Gastrocnemius medialis (tissue), 4 donors: Measurements from ENCODE around the gene GCK. TPM values are rescaled to one million over a fixed set of nuclear protein-coding genes. Genes with fewer than 3 reads are reported as not detected.

Source experiments
- ATAC-seq, 2 donors: fragments of 150-250 bp; one replicate each; pipeline ENCODE4 v1.9.1; 2016
- DNase-seq, 2 donors: peaks; one replicate each; pipeline ENCODE4 v3.0.0-alpha.2; 2019
- H3K27ac ChIP-seq, 4 donors: fragments of 200-600 bp; sonication (generic); 1 replicate in 1 of 4; 2 replicates in 3 of 4; pipeline ENCODE4 v1.5.1; 2016 to 2018; ENCODE audit warnings: mild to moderate bottlenecking in 2 of 4, moderate library complexity in 1 of 4
- H3K27me3 ChIP-seq, 3 donors: fragments of 200-600 bp; sonication (generic) in 2 of 3; 1 replicate in 1 of 3; 2 replicates in 2 of 3; pipeline versions ENCODE4 v1.5.1 to v1.6.0; 2016 to 2019; ENCODE audit warnings: mild to moderate bottlenecking in 1 of 3, moderate library complexity in 1 of 3
- H3K36me3 ChIP-seq, 2 donors: fragments of 200-600 bp; sonication (generic) in 1 of 2; one replicate each; pipeline ENCODE4 v1.5.1; 2017 to 2018
- H3K4me1 ChIP-seq, 2 donors: fragments of 200-600 bp; sonication (generic) in 1 of 2; one replicate each; pipeline ENCODE4 v1.5.1; 2016 to 2017; ENCODE audit warnings: mild to moderate bottlenecking in 2 of 2
- H3K4me3 ChIP-seq, 4 donors: fragments of 200-600 bp; sonication (generic) in 3 of 4; 1 replicate in 1 of 4; 2 replicates in 3 of 4; pipeline ENCODE4 v1.5.1; 2016 to 2019; ENCODE audit warnings: mild to moderate bottlenecking in 2 of 4
- H3K9me3 ChIP-seq, 3 donors: fragments of 200-600 bp; sonication (generic) in 2 of 3; 1 replicate in 1 of 3; 2 replicates in 2 of 3; pipeline ENCODE4 v1.5.1; 2016 to 2019
- POLR2A ChIP-seq, 2 donors: fragments of 450-650 bp; IDR thresholded peaks; one replicate each; pipeline ENCODE4 v1.6.1; 2017; ENCODE audit warnings: antibody characterized with exemption in 2 of 2, mild to moderate bottlenecking in 2 of 2, moderate library complexity in 2 of 2
- in situ Hi-C, 4 donors: fragments of 200-750 bp; cut with MboI; loops; one replicate each; pipeline versions ENCODE4 v1.15.0 to v1.8.0; 2017; ENCODE audit warnings: low sequenced_read_pairs in 4 of 4
- intact Hi-C: fragments of 100-400 bp; cut with DNase I; formaldehyde crosslinking; loops from one replicate; pipeline ENCODE4 v1.15.1; 2023; ENCODE audit warnings: low total_unique reads
- total RNA-seq, 4 donors: library from RNA; depleted of rRNA; stranded (reverse); fragments of >200 nt; gene quantifications; one replicate each; pipeline versions ENCODE4 v1.1.0 to v1.2.3, GENCODE V29; 2016
- TF ChIP-seq, protein P1 (sequence below), 5 experiments: fragments of 450-650 bp in 3 of 5; fragments of 200-600 bp in 2 of 5; sonication (generic) in 2 of 5; IDR thresholded peaks in 4 of 5; conservative IDR thresholded peaks in 1 of 5; 1 replicate in 4 of 5; 2 replicates in 1 of 5; pipeline ENCODE4 v1.5.1; 2016 to 2019; ENCODE audit warnings: antibody characterized with exemption in 5 of 5, mild to moderate bottlenecking in 3 of 5, moderate library complexity in 3 of 5

Gene GCK
- total RNA-seq, 4 donors from 2014 or later = 0.33 TPM; not detected in 3

DNA sequence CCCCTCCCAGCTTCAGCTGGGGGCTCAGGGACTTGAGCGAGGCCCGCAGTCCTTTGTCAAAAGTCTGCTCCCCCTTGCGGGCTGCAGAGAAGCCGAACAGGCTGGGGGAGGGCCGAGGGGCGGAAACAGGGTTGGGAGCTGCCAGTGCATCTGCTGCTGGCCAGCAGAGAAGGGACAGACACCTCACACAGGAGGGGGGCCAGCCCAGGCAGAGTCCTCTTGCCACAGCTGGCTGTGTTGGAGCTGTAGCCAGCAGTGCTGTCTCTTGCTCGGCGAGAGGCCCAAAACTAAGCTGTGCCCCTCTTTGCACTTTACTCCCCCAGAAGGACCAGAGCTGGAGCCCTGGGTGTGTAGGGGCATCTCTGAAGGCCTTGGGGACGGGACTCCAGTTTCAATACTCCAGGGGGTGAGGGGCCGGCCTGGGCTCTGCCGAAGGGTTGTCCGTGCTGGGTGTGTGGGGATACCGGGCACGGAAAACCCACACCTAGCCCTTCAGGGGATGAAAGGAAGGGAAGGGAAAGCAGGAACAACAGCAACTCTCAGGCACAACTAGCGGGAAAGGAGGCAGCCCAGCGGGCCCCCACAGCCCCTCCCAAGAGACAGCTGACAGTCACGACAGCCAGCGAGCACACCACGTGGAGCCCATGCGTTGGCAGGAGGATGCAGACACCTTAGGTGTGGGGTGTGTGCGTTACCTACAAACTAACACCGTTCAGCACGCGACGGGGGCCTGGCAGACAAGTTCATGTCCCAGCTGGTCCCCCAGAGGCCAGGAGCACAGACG is 29.4 kb upstream of the GCK start:
- in situ Hi-C loops (loop anchor here in 1 of 4 donors (25.0 kb wide), 1 partner anchor 269 kb away; the partner anchor contains the start of gene NUDCD3), intact Hi-C loops (no loop called here)
- H3K36me3 ChIP-seq = no peaks in the 10 kb centered on the region
- H3K27me3 ChIP-seq = no peaks in the 10 kb centered on the region
- no peaks in the 10 kb centered on the region for H3K9me3 ChIP-seq
- no peak for TF ChIP-seq POLR2A (IDR thresholded peaks at IDR 0.05)
- TF ChIP-seq, protein P1, sequence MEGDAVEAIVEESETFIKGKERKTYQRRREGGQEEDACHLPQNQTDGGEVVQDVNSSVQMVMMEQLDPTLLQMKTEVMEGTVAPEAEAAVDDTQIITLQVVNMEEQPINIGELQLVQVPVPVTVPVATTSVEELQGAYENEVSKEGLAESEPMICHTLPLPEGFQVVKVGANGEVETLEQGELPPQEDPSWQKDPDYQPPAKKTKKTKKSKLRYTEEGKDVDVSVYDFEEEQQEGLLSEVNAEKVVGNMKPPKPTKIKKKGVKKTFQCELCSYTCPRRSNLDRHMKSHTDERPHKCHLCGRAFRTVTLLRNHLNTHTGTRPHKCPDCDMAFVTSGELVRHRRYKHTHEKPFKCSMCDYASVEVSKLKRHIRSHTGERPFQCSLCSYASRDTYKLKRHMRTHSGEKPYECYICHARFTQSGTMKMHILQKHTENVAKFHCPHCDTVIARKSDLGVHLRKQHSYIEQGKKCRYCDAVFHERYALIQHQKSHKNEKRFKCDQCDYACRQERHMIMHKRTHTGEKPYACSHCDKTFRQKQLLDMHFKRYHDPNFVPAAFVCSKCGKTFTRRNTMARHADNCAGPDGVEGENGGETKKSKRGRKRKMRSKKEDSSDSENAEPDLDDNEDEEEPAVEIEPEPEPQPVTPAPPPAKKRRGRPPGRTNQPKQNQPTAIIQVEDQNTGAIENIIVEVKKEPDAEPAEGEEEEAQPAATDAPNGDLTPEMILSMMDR (IDR thresholded peaks at IDR 0.05 in 4 of 5, conservative IDR thresholded peaks at IDR 0.05 in 1 of 5) = no peak
- H3K4me3 ChIP-seq = no peak overlapping the region
- peak overlapping the region; percentile 33 to 75 (median 73) for H3K27ac ChIP-seq
- DNase-seq = peak; percentile 56 to 60
- ATAC-seq = peak; percentile 37 to 57
- peaks cover 11 to 21% of the 10 kb centered on the region in 2 donors for H3K4me1 ChIP-seq

DNA sequence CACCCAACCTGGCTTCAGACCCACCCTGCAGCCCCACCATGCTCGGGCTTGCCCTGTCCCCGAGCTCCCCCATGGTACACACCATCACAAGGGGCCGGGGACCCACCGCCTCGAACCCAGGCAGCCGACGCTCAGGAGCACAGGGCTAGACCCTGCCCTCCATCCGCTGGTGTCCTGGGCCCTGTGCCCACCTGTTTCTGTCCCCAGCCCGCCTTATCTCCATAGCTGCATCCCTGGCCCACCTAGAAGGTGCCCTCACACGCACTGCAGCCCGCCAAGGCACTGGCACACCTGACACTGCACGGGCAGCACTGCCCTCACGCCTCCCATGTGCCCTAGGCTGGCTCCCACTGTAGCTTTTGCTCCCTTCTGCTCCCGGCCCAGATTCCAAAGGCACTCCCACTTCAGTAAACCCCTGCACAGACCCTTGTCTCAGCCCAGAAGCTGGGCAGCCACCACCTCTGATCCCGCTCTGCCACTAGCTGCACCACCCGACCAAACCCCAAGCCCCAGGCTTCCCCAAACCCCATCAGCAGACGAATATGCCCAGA is 28.7 kb upstream of the GCK start:
- no peaks in the 10 kb centered on the region for H3K9me3 ChIP-seq
- H3K4me3 ChIP-seq = no peak overlapping the region
- no peak for ATAC-seq
- in situ Hi-C loops = loop anchor here in 1 of 4 donors (25.0 kb wide), 1 partner anchor 269 kb away; the partner anchor contains the start of gene NUDCD3
- TF ChIP-seq, protein P1 (IDR thresholded peaks at IDR 0.05 in 4 of 5, conservative IDR thresholded peaks at IDR 0.05 in 1 of 5) = no peak
- no peak for TF ChIP-seq POLR2A (IDR thresholded peaks at IDR 0.05)
- H3K36me3 ChIP-seq = no peaks in the 10 kb centered on the region
- intact Hi-C loops = no loop called here
- peak overlapping the region; percentile 33 to 75 (median 73) for H3K27ac ChIP-seq
- H3K4me1 ChIP-seq = peaks cover 15 to 27% of the 10 kb centered on the region in 2 donors
- peak in 1 of 2 donors; percentile 9 for DNase-seq
- no peaks in the 10 kb centered on the region for H3K27me3 ChIP-seq

DNA sequence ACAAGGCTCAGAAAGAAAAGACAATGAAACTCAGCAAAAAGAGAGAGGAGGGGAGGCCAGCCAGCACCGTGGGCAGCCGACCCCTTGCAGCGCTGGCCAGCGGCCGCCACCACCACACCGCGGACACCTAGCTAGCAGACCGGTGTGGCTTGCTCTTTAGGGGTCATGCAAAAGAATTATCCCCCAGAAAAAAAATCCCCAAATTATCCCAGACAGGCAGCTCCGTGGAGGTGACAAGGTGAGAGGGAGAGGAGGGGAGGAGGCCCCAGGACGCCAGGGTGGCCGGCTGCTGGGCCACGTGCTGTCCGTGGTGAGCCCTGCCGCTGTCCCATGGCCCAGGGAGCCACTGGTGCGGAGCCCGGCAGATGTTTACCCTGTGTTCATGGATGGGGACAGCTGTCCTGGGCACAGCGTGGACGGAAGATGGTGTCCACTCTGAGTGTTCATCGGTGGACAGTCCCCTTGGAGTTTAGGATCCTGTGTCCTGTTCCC is 28.0 kb upstream of the GCK start:
- DNase-seq = peak in 1 of 2 donors; percentile 10
- TF ChIP-seq, protein P1 (IDR thresholded peaks at IDR 0.05 in 4 of 5, conservative IDR thresholded peaks at IDR 0.05 in 1 of 5) = no peak
- TF ChIP-seq POLR2A (IDR thresholded peaks at IDR 0.05) = no peak
- no peaks in the 10 kb centered on the region for H3K9me3 ChIP-seq
- H3K27ac ChIP-seq = peak overlapping the region; percentile 12 to 75 (median 73)
- in situ Hi-C loops = loop anchor here in 1 of 4 donors (25.0 kb wide), 1 partner anchor 270 kb away; the partner anchor contains the start of gene NUDCD3
- no peak for ATAC-seq
- H3K36me3 ChIP-seq = peaks cover 0 to 5% of the 10 kb centered on the region in 2 donors
- intact Hi-C loops = no loop called here
- no peaks in the 10 kb centered on the region for H3K27me3 ChIP-seq
- peaks cover 15 to 27% of the 10 kb centered on the region in 2 donors for H3K4me1 ChIP-seq
- no peak overlapping the region for H3K4me3 ChIP-seq

DNA sequence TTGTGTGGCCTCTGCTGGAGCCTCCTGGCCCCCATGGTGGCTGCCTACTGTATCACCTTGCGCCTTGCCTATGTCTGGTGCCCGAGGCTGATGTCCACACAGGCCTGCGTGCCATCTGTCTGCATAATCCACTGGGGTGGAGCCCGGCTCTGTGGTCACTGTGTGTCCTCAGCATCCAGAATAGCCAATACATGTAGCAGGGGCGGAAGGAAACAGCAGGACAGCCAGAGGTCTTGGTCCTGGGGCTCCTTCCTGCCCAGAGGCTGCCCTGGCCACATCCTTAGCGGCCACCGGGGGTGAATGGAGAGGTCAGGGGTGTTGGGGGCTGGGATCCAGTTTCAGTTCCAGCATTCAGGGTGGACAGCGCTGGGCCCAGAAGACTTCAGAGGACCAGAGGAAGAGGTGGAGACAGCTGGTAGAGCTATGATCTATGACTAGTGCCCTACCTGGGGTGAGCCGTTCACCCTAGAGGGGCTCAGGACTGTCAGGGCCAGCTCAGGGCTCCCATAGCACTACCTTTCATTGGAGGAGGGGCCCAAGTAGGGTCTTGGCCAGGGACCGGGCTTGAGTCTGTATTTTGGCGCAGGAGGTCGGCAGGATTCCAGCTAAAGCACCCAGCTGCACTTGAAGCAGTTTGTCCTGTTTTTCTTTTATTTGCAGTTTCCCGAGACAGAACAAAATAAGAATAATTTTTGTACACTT is 27.4 kb upstream of the GCK start:
- Histone ChIP-seq H3K4me3 (no peak overlapping the region), H3K4me1 (peaks cover 15 to 27% of the 10 kb centered on the region in 2 donors), H3K36me3 (peaks cover 0 to 11% of the 10 kb centered on the region in 2 donors), H3K27ac (peak overlapping the region; percentile 12 to 75 (median 73)), H3K27me3 (no peaks in the 10 kb centered on the region), H3K9me3 (no peaks in the 10 kb centered on the region)
- no peak for TF ChIP-seq POLR2A (IDR thresholded peaks at IDR 0.05)
- TF ChIP-seq, protein P1 (IDR thresholded peaks at IDR 0.05 in 4 of 5, conservative IDR thresholded peaks at IDR 0.05 in 1 of 5) = no peak
- intact Hi-C loops = no loop called here
- ATAC-seq (peak; percentile 46 to 65), DNase-seq (peak; percentile 41 to 78)
- in situ Hi-C loops = loop anchor here in 1 of 4 donors (25.0 kb wide), 1 partner anchor 271 kb away; the partner anchor contains the start of gene NUDCD3
